HepG2 (cell line): ENCODE measurements around the gene TSSK2. TPM values are rescaled to one million over a fixed set of nuclear protein-coding genes. Genes with fewer than 3 reads are reported as not detected.

ENCODE experiments used
- CEBPG ChIP-seq: IDR thresholded peaks from 2 replicates; pipeline ENCODE4 v1.6.1; 2016
- CENPT ChIP-seq: sonication (generic); formaldehyde crosslinking; IDR thresholded peaks from 2 replicates; pipeline ENCODE4 v1.8.0; 2022; ENCODE audit warnings: low read depth, mild to moderate bottlenecking, moderate library complexity, missing genetic modification reagents
- CHD2 ChIP-seq: IDR thresholded peaks from 2 replicates; pipeline ENCODE4 v1.6.1; 2011; ENCODE audit warnings: low read depth, low read length, improper control_type of control experiment
- DNMT3B ChIP-seq: conservative IDR thresholded peaks from 2 replicates; pipeline ENCODE4 v1.6.1; 2016; ENCODE audit warnings: missing biosample characterization, control low read depth
- GMEB2 ChIP-seq: IDR thresholded peaks from 2 replicates; pipeline ENCODE4 v1.6.1; 2016; ENCODE audit warnings: missing biosample characterization, missing genetic modification reagents, low read depth
- HNRNPK ChIP-seq: fragments of 200-400 bp; formaldehyde crosslinking; IDR thresholded peaks from 2 replicates; pipeline ENCODE4 v1.6.1; 2018; ENCODE audit warnings: low read length, low read depth, moderate library complexity, mild to moderate bottlenecking; ENCODE audit not compliant: poor library complexity, severe bottlenecking
- HOXA5 ChIP-seq: sonication (generic); formaldehyde crosslinking; IDR thresholded peaks from 2 replicates; pipeline ENCODE4 v1.4.0; 2020; ENCODE audit warnings: missing genetic modification reagents
- IKZF1 ChIP-seq: fragments of 450-650 bp; IDR thresholded peaks from 2 replicates; pipeline ENCODE4 v1.7.1; 2016
- MBNL3 ChIP-seq: fragments of 250-450 bp; sonication (Bioruptor Pico); conservative IDR thresholded peaks from 2 replicates; pipeline ENCODE4 v1.8.0; 2022; ENCODE audit warnings: mild to moderate bottlenecking, inconsistent platforms
- PHB2 ChIP-seq: fragments of 450-650 bp; IDR thresholded peaks from 2 replicates; pipeline ENCODE4 v1.6.1; 2018; ENCODE audit not compliant: partially characterized antibody
- SAP130 ChIP-seq: IDR thresholded peaks from 2 replicates; pipeline ENCODE4 v1.6.1; 2016; ENCODE audit warnings: low read depth
- SMAD3 ChIP-seq: sonication (generic); formaldehyde crosslinking; IDR thresholded peaks from 2 replicates; pipeline ENCODE4 v1.4.0; 2020; ENCODE audit warnings: missing genetic modification reagents
- ZBTB20 ChIP-seq: sonication (generic); formaldehyde crosslinking; IDR thresholded peaks from 2 replicates; pipeline ENCODE4 v1.8.1; 2023; ENCODE audit warnings: missing genetic modification reagents, low read depth, mild to moderate bottlenecking, borderline replicate concordance
- ZNF225 ChIP-seq: sonication (generic); formaldehyde crosslinking; IDR thresholded peaks from 2 replicates; pipeline ENCODE4 v1.4.0; 2020; ENCODE audit warnings: mild to moderate bottlenecking, missing genetic modification reagents
- ZNF3 ChIP-seq: IDR thresholded peaks from 2 replicates; pipeline ENCODE4 v1.7.0; 2017; ENCODE audit warnings: inconsistent platforms
- ZNF441 ChIP-seq: sonication (generic); formaldehyde crosslinking; IDR thresholded peaks from 2 replicates; pipeline ENCODE4 v1.7.0; 2021; ENCODE audit warnings: missing genetic modification reagents, borderline replicate concordance
- ZNF446 ChIP-seq: sonication (generic); formaldehyde crosslinking; IDR thresholded peaks from 2 replicates; pipeline ENCODE4 v1.5.0; 2020; ENCODE audit warnings: mild to moderate bottlenecking, missing genetic modification reagents
- ZNF510 ChIP-seq: sonication (generic); formaldehyde crosslinking; IDR thresholded peaks from 2 replicates; pipeline ENCODE4 v1.4.0; 2020; ENCODE audit warnings: low read depth, mild to moderate bottlenecking, missing genetic modification reagents
- ZNF674 ChIP-seq: sonication (generic); formaldehyde crosslinking; IDR thresholded peaks from 2 replicates; pipeline ENCODE4 v1.5.0; 2020; ENCODE audit warnings: low read depth, mild to moderate bottlenecking, missing genetic modification reagents
- ZNF737 ChIP-seq: sonication (generic); formaldehyde crosslinking; IDR thresholded peaks from 2 replicates; pipeline ENCODE4 v1.5.0; 2020; ENCODE audit warnings: missing genetic modification reagents, mild to moderate bottlenecking, borderline replicate concordance
- polyA plus RNA-seq, 8 experiments: library from polyadenylated mRNA; depleted of rRNA in 3 of 8; stranded (reverse) in 7 of 8; unstranded in 1 of 8; fragments of >200 nt; fragmentation: Illumina TruSeq in 4 of 8; extraction: Trizol in 4 of 8; gene quantifications; 2 replicates each; pipeline versions ENCODE4 v1.2.1 to v1.2.3, GENCODE V29; 2011 to 2016; ENCODE audit warnings: low read depth in 4 of 8, missing spikeins in 1 of 8, mixed read lengths in 1 of 8; ENCODE audit not compliant: insufficient read depth in 1 of 8
- total RNA-seq, 5 experiments: library from RNA; depleted of rRNA; stranded (reverse); fragments of >200 nt; fragmentation: Illumina TruSeq; extraction: Trizol; gene quantifications; 2 replicates each; pipeline ENCODE4 v1.2.3, GENCODE V29; 2016; ENCODE audit warnings: low read depth in 1 of 5
- TF ChIP-seq, protein P1 (sequence below): sonication (generic); formaldehyde crosslinking; IDR thresholded peaks from 2 replicates; pipeline ENCODE4 v1.9.0; 2021; ENCODE audit warnings: missing genetic modification reagents, mild to moderate bottlenecking, borderline replicate concordance
- TF ChIP-seq, protein P2 (sequence below): IDR thresholded peaks from 2 replicates; pipeline ENCODE4 v1.6.1; 2012; ENCODE audit warnings: low read length, improper control_type of control experiment
- TF ChIP-seq, protein P3 (sequence below): sonication (generic); formaldehyde crosslinking; IDR thresholded peaks from 2 replicates; pipeline ENCODE4 v1.5.1; 2020; ENCODE audit warnings: missing genetic modification reagents, mild to moderate bottlenecking, borderline replicate concordance

Gene TSSK2
- total and polyA plus RNA-seq, 2 of the 13 experiments (the other 11 are each of a cell fraction or from before 2014, with no cell fraction given), result not detected

DNA sequence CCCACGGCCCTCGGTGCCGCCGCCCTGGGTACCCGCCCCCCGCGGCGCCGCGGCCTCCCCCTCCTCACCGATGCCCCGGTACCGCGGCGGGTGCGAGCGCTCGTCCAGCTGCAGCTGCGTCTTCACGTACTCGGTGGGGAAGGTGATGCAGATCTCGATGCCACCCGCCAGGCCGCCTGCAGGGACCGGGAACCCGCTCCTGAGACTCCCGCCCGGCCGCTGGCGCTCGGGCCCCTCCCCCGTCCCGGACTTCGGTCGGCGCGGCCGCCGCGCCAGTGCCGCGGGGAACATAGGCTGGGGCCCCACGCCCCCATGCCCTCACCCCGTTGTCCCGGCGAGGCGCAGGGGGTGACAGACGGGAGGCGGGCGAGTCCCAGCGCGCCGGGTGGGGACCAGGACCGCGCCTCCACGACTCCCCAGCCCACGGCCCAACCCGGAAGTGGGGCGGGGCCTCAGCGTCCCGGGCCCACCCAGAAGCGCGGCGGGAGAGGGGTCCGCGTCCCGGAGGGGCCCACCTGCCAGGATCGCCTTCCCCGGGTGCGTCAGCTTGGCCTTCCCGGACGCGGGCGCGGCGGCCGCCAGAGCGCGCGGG lies 47.1 kb downstream of the TSSK2 start (continued):
- TF ChIP-seq, protein P1, sequence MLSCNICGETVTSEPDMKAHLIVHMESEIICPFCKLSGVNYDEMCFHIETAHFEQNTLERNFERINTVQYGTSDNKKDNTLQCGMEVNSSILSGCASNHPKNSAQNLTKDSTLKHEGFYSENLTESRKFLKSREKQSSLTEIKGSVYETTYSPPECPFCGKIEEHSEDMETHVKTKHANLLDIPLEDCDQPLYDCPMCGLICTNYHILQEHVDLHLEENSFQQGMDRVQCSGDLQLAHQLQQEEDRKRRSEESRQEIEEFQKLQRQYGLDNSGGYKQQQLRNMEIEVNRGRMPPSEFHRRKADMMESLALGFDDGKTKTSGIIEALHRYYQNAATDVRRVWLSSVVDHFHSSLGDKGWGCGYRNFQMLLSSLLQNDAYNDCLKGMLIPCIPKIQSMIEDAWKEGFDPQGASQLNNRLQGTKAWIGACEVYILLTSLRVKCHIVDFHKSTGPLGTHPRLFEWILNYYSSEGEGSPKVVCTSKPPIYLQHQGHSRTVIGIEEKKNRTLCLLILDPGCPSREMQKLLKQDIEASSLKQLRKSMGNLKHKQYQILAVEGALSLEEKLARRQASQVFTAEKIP, result no peak
- no peak for TF ChIP-seq SMAD3 (CRISPR knock-in tag)
- 0 out of 2 replicates have a peak, but pooled peaks have one; percentile 22 for TF ChIP-seq CHD2
- no peak for TF ChIP-seq CEBPG
- TF ChIP-seq ZNF510 (CRISPR knock-in tag), result 0 out of 2 replicates have a peak, but pooled peaks have one; percentile 32
- no peak; the same call in 1 of the 2 replicates for TF ChIP-seq ZNF441 (CRISPR knock-in tag)
- TF ChIP-seq ZNF3, result no peak
- TF ChIP-seq ZNF674 (CRISPR knock-in tag), result no peak
- no peak for TF ChIP-seq HOXA5 (CRISPR knock-in tag)
- peak; percentile 60; the same call in 1 of the 2 replicates for TF ChIP-seq ZNF446
- no peak for TF ChIP-seq ZNF225 (CRISPR knock-in tag)
- TF ChIP-seq, protein P2, sequence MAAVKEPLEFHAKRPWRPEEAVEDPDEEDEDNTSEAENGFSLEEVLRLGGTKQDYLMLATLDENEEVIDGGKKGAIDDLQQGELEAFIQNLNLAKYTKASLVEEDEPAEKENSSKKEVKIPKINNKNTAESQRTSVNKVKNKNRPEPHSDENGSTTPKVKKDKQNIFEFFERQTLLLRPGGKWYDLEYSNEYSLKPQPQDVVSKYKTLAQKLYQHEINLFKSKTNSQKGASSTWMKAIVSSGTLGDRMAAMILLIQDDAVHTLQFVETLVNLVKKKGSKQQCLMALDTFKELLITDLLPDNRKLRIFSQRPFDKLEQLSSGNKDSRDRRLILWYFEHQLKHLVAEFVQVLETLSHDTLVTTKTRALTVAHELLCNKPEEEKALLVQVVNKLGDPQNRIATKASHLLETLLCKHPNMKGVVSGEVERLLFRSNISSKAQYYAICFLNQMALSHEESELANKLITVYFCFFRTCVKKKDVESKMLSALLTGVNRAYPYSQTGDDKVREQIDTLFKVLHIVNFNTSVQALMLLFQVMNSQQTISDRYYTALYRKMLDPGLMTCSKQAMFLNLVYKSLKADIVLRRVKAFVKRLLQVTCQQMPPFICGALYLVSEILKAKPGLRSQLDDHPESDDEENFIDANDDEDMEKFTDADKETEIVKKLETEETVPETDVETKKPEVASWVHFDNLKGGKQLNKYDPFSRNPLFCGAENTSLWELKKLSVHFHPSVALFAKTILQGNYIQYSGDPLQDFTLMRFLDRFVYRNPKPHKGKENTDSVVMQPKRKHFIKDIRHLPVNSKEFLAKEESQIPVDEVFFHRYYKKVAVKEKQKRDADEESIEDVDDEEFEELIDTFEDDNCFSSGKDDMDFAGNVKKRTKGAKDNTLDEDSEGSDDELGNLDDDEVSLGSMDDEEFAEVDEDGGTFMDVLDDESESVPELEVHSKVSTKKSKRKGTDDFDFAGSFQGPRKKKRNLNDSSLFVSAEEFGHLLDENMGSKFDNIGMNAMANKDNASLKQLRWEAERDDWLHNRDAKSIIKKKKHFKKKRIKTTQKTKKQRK, result no peak
- TF ChIP-seq, protein P3, sequence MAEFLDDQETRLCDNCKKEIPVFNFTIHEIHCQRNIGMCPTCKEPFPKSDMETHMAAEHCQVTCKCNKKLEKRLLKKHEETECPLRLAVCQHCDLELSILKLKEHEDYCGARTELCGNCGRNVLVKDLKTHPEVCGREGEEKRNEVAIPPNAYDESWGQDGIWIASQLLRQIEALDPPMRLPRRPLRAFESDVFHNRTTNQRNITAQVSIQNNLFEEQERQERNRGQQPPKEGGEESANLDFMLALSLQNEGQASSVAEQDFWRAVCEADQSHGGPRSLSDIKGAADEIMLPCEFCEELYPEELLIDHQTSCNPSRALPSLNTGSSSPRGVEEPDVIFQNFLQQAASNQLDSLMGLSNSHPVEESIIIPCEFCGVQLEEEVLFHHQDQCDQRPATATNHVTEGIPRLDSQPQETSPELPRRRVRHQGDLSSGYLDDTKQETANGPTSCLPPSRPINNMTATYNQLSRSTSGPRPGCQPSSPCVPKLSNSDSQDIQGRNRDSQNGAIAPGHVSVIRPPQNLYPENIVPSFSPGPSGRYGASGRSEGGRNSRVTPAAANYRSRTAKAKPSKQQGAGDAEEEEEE (CRISPR knock-in tag), result no peak
- peak; percentile 71 for TF ChIP-seq SAP130 (CRISPR knock-in tag)
- no peak for TF ChIP-seq MBNL3
- no peak for TF ChIP-seq PHB2
- no peak for TF ChIP-seq ZNF737 (CRISPR knock-in tag)
- peak; percentile 66 for TF ChIP-seq HNRNPK
- TF ChIP-seq DNMT3B (CRISPR knock-in tag), result no peak
- no peak for TF ChIP-seq IKZF1
- no peak for TF ChIP-seq ZBTB20 (CRISPR knock-in tag)
- TF ChIP-seq GMEB2, result no peak
- TF ChIP-seq CENPT (CRISPR knock-in tag), result no peak
